ENCODE data around the gene ETNK2. TPM values are rescaled to one million over a fixed set of nuclear protein-coding genes. Genes with fewer than 3 reads are reported as not detected.

ETNK2 gene
- total and polyA plus RNA-seq, 2 of the 13 experiments (the other 11 are each of a cell fraction or from before 2014, with no cell fraction given): 15.5 to 42.8 TPM

- TF ChIP-seq ZNF18 (CRISPR knock-in tag; IDR thresholded peaks at IDR 0.05; ENCODE audit: insufficient replicate concordance) (no peak), ZNF629 (CRISPR knock-in tag; conservative IDR thresholded peaks at IDR 0.05) (0 out of 2 replicates have a peak, but pooled peaks have one; percentile 30), ZBTB14 (CRISPR knock-in tag; IDR thresholded peaks at IDR 0.05) (no peak), TFDP2 (CRISPR knock-in tag; IDR thresholded peaks at IDR 0.05) (no peak), MLX (CRISPR knock-in tag; IDR thresholded peaks at IDR 0.05) (no peak), ZNF512 (CRISPR knock-in tag; IDR thresholded peaks at IDR 0.05) (no peak), ZNF556 (CRISPR knock-in tag; IDR thresholded peaks at IDR 0.05; ENCODE audit: borderline replicate concordance) (no peak), BCL6 (CRISPR knock-in tag; IDR thresholded peaks at IDR 0.05) (0 out of 2 replicates have a peak, but pooled peaks have one; percentile 25), ZNF724P (CRISPR knock-in tag; IDR thresholded peaks at IDR 0.05; ENCODE audit: borderline replicate concordance) (no peak), ZFYVE20 (CRISPR knock-in tag; IDR thresholded peaks at IDR 0.05; ENCODE audit: borderline replicate concordance, low read depth) (no peak), SNAPC5 (CRISPR knock-in tag; IDR thresholded peaks at IDR 0.05; ENCODE audit: borderline replicate concordance) (no peak), ZNF17 (CRISPR knock-in tag; IDR thresholded peaks at IDR 0.05) (0 out of 2 replicates have a peak, but pooled peaks have one; percentile 32), ELF1 (CRISPR knock-in tag; IDR thresholded peaks at IDR 0.05) (peak; percentile 75), ZNF704 (CRISPR knock-in tag; IDR thresholded peaks at IDR 0.05; ENCODE audit: borderline replicate concordance) (no peak), PATZ1 (CRISPR knock-in tag; IDR thresholded peaks at IDR 0.05) (peak; percentile 99), KDM6A (CRISPR knock-in tag; IDR thresholded peaks at IDR 0.05; ENCODE audit: low read depth) (peak; percentile 75), RORA (CRISPR knock-in tag; IDR thresholded peaks at IDR 0.05) (no peak), ATAD3A (CRISPR knock-in tag; IDR thresholded peaks at IDR 0.05) (no peak), CERS6 (CRISPR knock-in tag; IDR thresholded peaks at IDR 0.05) (no peak)
Observed at GRCh38 chr1:204093421-204093717, 58.5 kb downstream of the ETNK2 start (continued).
